ENCODE results near the gene CTLA4.

CTLA4 gene

GRCh38 chr2:203890733-203891132, 23.2 kb downstream of the CTLA4 start:
- TF ChIP-seq POLR2AphosphoS5 (IDR thresholded peaks at IDR 0.05; ENCODE audit: low read depth): no peak
- TF ChIP-seq SPI1 (IDR thresholded peaks at IDR 0.05; ENCODE audit: borderline replicate concordance, low read depth): no peak
- TF ChIP-seq, protein P1, sequence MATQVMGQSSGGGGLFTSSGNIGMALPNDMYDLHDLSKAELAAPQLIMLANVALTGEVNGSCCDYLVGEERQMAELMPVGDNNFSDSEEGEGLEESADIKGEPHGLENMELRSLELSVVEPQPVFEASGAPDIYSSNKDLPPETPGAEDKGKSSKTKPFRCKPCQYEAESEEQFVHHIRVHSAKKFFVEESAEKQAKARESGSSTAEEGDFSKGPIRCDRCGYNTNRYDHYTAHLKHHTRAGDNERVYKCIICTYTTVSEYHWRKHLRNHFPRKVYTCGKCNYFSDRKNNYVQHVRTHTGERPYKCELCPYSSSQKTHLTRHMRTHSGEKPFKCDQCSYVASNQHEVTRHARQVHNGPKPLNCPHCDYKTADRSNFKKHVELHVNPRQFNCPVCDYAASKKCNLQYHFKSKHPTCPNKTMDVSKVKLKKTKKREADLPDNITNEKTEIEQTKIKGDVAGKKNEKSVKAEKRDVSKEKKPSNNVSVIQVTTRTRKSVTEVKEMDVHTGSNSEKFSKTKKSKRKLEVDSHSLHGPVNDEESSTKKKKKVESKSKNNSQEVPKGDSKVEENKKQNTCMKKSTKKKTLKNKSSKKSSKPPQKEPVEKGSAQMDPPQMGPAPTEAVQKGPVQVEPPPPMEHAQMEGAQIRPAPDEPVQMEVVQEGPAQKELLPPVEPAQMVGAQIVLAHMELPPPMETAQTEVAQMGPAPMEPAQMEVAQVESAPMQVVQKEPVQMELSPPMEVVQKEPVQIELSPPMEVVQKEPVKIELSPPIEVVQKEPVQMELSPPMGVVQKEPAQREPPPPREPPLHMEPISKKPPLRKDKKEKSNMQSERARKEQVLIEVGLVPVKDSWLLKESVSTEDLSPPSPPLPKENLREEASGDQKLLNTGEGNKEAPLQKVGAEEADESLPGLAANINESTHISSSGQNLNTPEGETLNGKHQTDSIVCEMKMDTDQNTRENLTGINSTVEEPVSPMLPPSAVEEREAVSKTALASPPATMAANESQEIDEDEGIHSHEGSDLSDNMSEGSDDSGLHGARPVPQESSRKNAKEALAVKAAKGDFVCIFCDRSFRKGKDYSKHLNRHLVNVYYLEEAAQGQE (IDR thresholded peaks at IDR 0.05; ENCODE audit: insufficient replicate concordance, low read depth): no peak
- TF ChIP-seq GABPA (IDR thresholded peaks at IDR 0.05; ENCODE audit: low read depth): no peak
- TF ChIP-seq, protein P2, sequence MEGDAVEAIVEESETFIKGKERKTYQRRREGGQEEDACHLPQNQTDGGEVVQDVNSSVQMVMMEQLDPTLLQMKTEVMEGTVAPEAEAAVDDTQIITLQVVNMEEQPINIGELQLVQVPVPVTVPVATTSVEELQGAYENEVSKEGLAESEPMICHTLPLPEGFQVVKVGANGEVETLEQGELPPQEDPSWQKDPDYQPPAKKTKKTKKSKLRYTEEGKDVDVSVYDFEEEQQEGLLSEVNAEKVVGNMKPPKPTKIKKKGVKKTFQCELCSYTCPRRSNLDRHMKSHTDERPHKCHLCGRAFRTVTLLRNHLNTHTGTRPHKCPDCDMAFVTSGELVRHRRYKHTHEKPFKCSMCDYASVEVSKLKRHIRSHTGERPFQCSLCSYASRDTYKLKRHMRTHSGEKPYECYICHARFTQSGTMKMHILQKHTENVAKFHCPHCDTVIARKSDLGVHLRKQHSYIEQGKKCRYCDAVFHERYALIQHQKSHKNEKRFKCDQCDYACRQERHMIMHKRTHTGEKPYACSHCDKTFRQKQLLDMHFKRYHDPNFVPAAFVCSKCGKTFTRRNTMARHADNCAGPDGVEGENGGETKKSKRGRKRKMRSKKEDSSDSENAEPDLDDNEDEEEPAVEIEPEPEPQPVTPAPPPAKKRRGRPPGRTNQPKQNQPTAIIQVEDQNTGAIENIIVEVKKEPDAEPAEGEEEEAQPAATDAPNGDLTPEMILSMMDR (IDR thresholded peaks at IDR 0.05; ENCODE audit: insufficient read depth, low read length): no peak
- no peak for DNase-seq (ENCODE audit: low read depth in 1 of 2, low spot score in 1 of 2)
- H3K27me3 ChIP-seq (ENCODE audit: insufficient read depth, poor library complexity, severe bottlenecking): no peaks in the 10 kb centered on the region
- no peak overlapping the region for H3K4me3 ChIP-seq (replicated peaks; ENCODE audit: insufficient read depth, low read length)
- H3K27ac ChIP-seq (replicated peaks): no peak overlapping the region

DNA sequence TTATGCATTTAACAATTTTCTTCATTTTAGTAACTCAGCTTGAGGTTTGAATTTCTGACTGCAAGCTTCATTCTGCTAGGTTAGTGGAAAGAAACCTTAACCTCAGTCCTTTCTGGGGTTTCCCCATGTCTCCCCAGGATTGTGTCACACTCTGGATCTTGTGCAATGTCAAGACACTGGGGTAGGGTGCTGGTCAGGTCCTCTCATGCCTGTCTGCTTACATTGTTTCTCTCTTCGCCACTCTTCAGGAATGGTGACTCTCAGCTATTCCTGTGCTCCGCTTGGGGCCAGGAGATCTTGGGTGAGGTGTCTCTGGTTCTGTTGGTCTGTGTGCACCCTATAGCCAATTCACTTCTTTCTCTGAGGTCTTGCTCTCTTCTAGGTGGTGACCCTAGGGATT, 23.9 kb downstream of the CTLA4 start:
- 0 out of 2 replicates have a peak, but pooled peaks have one; percentile 4 for TF ChIP-seq SPI1 (IDR thresholded peaks at IDR 0.05; ENCODE audit: borderline replicate concordance, low read depth)
- TF ChIP-seq, protein P2 (IDR thresholded peaks at IDR 0.05; ENCODE audit: insufficient read depth, low read length): no peak
- TF ChIP-seq, protein P1 (IDR thresholded peaks at IDR 0.05; ENCODE audit: insufficient replicate concordance, low read depth): peak; percentile 15
- TF ChIP-seq GABPA (IDR thresholded peaks at IDR 0.05; ENCODE audit: low read depth): no peak
- TF ChIP-seq POLR2AphosphoS5 (IDR thresholded peaks at IDR 0.05; ENCODE audit: low read depth): 0 out of 2 replicates have a peak, but pooled peaks have one; percentile 36
- Histone ChIP-seq H3K27me3 (ENCODE audit: insufficient read depth, poor library complexity, severe bottlenecking) (no peaks in the 10 kb centered on the region), H3K27ac (replicated peaks) (peak overlapping the region; percentile 39), H3K4me3 (replicated peaks; ENCODE audit: insufficient read depth, low read length) (no peak overlapping the region)
- DNase-seq (ENCODE audit: low read depth in 1 of 2, low spot score in 1 of 2): peak; percentile 76 to 87

DNA sequence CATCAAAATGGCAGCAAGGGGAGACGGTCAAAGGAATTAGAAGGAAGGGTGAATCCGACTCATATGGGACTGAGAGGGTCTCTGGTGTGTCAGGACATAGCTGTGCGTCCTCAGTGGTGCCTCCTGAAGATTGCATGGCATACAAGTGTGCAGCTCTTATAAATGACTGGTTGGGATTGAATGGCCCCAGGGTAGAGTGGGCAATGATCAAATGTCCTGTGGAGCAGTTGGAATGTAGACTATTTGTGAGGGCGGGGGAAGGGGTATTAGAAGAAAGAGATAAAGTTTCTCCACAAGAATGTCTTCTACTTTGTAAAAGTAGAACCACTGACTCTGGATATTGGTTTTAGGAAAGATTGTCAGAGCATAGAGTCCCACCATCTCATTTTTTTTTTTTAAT, 24.6 kb downstream of the CTLA4 start:
- Histone ChIP-seq H3K27me3 (ENCODE audit: insufficient read depth, poor library complexity, severe bottlenecking) (no peaks in the 10 kb centered on the region), H3K4me3 (replicated peaks; ENCODE audit: insufficient read depth, low read length) (no peak overlapping the region), H3K27ac (replicated peaks) (no peak overlapping the region)
- TF ChIP-seq, protein P2 (IDR thresholded peaks at IDR 0.05; ENCODE audit: insufficient read depth, low read length): no peak
- TF ChIP-seq SPI1 (IDR thresholded peaks at IDR 0.05; ENCODE audit: borderline replicate concordance, low read depth): no peak
- TF ChIP-seq, protein P1 (IDR thresholded peaks at IDR 0.05; ENCODE audit: insufficient replicate concordance, low read depth): no peak
- no peak for TF ChIP-seq POLR2AphosphoS5 (IDR thresholded peaks at IDR 0.05; ENCODE audit: low read depth)
- no peak for TF ChIP-seq GABPA (IDR thresholded peaks at IDR 0.05; ENCODE audit: low read depth)
- DNase-seq (ENCODE audit: low read depth in 1 of 2, low spot score in 1 of 2): no peak
